Left renal pelvis (tissue), 4 donors: ENCODE results near the gene NMRK2. TPM values are rescaled to one million over a fixed set of nuclear protein-coding genes. Genes with fewer than 3 reads are reported as not detected.

Experiments
- DNase-seq, 4 donors: peaks; one replicate each; pipeline ENCODE4 v3.0.0-alpha.2; 2013; ENCODE audit warnings: low read depth in 4 of 4, low spot score in 3 of 4
- polyA plus RNA-seq, 4 donors: library from polyadenylated mRNA; unstranded; fragments of 120-200 nt; gene quantifications; one replicate each; pipeline ENCODE4 v1.2.1, GENCODE V29; 2013; ENCODE audit not compliant: insufficient read length in 4 of 4

Gene NMRK2
- polyA plus RNA-seq, 4 donors: 0.37 TPM; not detected in 3

DNA sequence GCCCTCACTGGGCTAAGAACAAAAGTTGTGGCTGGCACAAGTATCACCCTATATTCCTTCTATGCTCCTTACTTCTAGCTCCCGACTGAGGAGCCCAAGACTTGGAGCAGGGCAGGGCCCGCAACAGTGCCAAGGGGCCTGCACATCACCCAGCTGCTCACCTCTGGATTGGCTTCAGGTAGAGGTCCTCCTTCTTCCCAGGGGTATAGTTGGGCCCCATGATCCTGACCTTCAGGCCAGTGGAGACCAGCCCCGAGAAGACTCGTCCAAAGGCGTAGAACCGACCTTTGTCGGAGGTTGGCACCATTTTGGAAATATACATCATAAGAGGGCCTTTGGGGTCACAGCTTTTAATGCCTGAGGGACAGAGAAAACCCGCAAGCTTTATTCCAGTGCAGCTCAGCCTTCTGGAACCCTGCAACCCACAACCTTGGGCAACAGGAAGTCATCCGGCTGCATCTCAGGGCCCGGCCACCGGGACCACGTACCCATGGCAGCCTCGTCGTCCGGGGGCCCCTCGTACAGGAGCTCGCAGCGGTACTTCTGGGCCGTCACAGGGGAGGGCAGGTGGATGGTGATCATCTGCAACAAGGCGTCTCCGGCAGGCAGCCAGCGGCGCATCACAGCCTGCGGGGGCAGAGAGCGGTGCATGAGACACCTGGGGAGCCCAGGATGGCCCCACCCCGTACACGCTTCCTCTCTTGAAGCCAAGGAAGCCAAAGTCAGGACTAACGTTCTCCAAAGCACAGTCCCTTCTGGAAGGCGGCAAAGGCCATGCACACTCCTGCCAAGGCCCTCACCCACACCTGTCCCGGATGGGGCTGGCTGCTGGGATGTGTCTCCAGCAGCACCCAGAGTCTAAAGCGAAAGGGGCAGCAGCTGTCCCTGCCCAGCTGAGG, 47.7 kb downstream of the NMRK2 start:
- no peak for DNase-seq

DNA sequence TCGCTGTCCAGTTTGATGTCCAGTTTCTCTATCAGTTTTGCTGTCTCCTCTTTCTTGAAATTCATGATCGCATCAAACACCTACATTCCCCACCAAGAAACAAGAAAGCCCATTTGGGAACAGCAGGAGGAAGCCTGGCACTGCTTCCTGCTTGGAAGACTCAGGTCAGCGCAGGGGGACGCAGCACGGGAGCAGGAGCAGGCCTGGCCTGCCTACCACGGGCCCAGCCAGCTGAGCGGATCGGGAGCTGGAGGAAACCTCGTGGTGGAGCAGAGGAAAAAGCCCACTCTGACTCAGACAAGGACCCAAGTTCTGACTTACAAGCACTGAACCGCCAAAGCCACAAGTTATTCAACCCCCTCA, 48.5 kb downstream of the NMRK2 start:
- no peak for DNase-seq

DNA sequence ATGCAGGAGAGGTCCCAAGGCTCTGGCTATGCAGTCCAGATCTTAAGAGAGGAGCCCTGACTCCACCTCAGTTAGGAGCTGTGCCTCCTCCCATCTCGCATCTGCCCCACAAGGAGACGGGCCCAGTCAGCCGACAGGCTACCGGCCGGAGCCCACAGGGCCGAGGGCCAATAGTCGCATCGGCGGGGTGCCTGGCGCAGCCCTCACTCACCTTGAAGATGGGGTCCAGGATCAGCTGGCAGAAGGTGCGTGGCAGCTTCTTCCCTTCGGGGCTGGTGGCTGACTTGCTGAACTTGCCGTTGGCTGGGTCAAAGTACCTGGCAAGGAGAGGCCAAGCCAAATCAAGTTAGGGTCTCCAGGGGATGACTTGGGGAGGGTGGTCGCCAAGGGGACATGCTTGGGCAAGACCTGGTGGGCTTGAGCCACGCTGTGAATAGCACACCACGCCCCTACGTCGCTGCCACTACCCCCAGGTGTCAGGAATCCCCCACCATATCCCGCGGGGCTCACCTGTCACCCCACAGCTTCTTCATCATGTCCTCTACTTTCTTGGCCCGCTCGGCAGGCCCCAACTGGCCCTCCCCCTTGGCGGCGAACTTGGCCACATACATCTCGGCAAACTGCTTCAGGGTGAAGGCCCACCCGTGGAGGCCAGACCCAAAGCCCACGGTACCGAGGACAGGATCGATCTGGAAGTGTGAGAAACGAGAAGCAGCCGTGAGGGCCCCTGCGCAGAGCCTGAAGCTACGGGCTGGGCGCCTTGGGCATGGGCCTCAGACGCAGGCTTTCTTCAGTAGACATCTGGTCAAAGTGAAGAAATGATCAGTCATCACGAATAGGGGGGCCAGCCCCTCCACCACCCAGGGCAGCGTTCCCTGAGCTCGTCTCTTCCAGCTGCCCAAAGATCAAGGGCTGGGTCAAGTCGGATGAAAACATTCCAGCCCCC, 49.1 kb downstream of the NMRK2 start:
- no peak for DNase-seq

DNA sequence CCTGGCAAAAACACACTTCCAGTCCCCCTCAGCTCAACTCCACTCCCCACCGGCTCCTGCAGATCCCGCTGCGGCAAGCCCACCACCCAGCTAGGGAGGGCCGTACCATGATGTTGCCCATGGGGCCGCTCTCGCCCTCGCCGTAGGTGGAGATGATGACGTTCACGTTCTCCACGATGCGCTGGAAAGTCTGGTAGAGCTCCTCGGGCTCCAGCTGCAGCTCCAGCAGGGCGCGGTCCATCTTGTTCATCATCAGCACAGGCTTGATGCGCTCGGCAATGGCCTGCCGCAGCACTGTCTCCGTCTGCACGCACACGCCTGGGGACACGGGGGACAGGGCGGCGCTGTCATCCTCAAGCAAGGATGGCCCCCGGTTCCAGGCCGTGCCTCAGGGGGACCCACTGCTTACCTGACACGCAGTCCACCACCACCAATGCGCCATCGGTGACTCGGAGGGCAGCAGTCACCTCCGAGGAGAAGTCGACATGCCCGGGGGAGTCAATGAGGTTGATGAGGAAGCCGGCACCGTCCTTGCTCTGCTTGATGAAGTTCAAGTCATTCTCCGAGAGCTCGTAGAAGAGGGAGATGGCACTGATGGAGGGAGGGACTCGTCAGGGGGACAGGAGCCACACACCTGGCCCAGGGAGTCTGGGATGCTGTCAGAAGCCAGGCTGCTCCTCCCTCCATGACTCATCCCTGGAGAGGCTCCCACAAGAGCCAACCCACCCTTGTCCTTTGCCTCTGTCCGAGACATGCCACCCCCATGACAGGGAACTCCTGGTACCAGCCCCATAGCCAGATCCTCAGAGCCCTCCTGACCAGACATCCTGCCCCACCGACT, 50.1 kb downstream of the NMRK2 start:
- no peak for DNase-seq

DNA sequence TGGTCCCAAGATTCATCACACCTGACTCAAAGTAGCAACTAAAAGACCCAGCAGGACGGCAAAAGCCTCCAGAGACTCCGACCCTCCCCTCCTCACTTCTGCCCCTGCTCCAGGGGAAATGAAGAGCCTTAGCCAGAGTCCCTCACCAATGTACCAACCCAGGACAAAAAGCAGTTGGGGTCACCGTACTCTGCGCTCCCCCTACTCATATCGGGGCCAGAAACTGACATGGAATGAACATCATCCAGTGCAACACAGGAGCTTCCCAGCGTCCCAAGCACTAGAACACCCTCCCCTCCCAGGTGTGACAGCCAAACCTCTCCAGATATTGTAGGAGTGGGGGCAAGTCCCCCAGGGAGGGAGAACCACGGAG, 50.7 kb downstream of the NMRK2 start:
- DNase-seq: no peak

DNA sequence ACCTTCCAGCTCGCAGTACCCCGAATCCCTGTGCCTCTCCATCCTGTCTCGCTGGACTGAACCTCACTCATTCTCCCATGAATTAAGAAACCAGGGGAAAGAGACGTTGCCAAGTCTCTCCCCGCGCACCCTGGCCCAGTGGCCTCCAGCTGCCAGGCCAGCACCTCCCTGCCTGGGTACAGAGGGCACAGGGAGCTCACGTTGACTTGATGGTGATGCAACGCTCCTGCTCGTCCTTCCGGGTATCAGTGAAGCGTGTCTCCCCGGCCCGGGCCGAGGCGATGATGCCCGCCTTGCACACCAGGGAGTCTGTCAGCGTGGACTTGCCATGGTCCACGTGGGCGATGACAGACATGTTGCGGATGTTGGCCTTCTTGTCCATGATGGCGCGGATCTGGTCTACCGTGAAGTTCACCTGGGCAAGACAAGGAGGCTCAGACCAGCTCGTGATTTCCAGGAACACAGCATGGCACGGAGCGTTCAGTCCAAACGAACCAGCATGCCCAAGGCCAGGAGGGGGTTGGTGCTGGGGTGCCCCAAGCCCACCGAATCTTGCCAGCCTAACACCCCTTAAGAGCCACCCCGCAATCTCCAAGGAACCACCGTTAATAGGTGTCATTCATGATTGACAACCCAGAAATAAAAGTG, 51.2 kb downstream of the NMRK2 start:
- no peak for DNase-seq

DNA sequence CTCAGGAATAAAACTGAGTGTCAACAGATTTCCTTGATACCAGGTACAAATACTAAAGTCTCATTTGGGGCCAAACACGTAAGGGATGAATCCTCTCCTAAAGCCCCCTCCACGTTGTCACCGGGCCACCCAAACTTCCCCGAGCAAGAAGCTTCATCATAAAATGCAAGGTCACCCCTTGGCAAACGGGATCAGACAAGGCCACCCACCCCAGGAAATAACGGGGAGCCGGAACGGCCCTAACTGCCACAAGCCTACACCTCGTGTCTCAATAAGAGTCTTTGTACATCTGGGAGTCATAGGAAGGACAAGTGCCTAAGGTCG, 51.7 kb downstream of the NMRK2 start:
- no peak for DNase-seq

DNA sequence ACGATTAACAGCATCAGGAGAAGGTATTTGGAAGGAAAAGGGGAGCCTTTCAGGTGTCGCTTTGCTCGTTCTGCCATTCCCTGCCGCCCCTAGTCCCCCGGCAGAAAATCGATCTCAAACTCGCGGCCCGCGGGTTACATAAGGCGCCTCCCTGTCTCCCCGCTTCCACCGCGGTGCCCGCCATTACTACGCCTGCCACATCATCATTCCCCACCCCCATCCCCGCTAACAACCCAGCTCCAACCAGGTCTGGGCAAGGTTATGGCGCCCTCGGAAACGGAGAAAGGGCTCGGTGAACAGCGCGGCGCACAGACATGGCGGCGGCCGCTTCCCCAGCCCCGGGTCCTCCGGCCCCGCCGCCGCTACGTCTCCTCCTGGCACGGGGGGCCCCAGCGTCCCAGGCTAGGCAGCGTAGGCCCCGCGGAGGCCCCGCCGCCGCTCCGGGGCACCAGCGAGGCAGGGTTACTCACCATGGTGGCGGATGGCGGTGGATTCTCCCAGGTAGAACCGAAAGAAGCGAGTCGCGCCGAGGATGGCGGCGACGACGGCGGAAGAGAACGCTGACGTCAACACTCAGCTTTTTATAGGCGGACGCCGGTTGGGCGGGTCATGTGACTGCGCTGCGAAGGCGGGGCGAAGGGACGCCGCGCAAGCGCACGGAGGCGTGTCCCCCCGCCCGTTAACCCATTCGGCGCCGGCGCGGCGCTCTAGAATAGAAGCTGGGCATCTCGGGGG, 52.2 kb downstream of the NMRK2 start, which contains the start of gene EEF2:
Gene EEF2, minus strand, starts transcription at position 556 of the 735 bp plus-strand sequence. Its CDS starts 83 bp downstream, at position 473.
- DNase-seq: peak; percentile 79 to 89 (median 84)

DNA sequence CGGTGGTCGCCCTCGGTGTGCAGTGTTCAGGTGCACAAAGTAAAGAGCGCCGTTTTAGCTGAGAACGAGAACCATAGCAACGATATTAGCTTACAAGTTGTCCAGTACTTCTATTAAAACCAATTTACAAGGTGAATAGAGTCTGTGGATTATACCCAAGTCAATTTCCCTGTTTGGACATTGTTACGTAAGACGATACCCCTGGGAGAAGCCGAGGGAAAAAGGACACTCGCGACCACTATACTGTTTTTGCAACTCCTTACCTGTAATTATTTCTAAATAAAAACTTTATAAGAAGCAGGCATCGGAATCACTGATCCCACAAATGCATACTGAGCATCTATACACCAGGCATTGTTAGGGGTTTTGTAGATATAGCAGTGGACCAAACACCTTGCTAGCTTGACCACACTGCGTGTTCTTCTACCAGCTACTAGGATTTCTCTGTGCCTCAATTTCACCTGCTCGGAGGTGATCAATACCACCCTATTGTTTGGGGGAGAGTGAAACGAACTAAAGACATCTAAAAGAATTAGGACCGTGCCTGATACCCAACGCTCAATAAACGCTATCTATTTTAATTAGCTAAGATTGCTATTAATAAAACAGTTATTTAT, 52.9 kb downstream of the NMRK2 start:
- DNase-seq: no peak

DNA sequence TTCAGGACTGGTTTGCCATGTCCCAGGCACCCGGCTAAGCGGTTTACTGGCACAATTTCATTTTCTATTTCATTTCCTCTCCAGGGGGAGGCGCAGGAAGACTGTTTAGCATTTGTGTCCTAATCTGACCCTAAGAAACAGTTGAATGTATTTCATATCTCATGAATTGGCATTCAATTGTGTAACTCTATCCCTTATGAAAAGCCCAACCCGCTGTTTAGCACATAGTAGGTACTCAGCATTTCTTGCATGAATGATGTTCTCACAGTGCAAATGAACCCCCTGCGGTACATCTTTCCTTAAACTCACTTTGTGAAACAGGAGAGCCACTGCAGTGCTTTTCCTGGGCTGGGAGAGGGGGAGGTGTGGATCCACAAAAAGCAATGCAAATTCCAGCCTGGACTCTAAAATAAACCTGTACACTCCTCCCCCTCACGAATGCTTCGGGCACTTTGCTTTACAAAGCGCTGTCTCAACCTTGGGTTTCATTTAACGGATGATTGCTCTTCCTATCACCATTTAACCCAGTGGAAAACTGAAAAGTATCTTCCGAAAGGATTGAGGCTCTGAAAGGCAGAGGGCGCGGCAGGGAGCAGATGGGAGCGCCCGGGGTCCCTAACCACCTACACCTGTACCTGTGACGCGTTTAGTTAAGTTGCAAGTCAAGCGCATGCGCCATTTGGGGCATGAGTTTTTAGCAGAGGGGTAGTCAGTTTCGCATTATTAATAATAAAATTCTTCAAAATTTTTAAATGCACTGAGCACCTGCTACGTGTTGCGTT, 53.6 kb downstream of the NMRK2 start:
- DNase-seq: peak in 1 of 4 donors; percentile 73

DNA sequence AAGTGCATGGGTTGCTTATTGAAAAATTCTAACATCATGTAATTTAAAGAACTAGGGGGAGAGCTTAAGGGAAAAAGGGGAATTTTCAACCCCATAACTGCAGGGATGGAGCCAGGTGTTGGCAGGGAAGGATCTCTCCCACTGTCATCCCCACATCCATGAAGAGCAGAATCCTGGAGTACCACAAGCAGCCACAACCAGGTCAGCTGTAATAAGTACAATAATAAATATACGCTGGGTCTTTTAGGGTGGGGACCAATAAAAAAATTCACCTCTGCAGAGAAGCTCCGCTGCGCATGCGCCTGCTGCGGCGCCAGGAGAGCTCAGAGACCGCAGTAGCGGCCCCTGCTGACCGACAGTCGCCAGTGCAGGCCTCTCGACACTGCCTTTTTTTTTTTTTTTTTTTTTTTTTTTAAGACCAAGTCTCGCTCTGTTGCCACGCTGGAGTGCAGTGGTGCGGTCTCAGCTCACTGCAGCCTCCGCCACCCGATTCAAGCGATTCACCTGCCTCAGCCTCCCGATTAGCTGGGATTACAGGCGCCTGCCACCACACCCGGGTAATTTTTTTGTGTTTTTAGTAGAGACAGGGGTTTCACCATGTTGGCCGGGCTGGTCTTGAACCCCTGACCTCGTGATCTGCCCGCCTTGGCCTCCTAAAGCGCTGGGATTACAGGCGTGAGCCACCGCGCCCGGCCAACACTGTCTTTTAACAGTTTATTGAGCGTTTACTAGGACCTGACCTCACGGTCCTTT, 54.9 kb downstream of the NMRK2 start:
- DNase-seq: peak in 2 of 4 donors; percentile 65 to 71

DNA sequence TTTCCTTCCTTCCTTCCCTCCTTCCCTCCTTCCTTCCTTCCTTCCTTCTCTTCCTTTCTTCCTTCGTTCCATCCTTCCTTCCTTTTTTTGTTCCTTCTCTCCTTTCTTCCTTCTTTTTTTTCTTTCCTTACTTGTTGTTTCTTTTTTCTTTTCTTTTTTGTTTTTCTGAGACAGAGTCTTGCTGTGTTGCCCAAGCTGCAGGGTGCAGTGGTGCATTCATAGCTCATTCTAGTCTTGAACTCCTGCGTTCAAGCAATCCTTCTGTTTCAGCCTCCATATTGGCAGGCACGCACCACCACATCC, 57.9 kb downstream of the NMRK2 start:
- no peak for DNase-seq

Other genes with a start within 250 kb of the NMRK2 start
- gene PIP5K1C, start 232.6 kb upstream of the NMRK2 start, polyA plus RNA-seq: 10 to 100 TPM; 20.3 to 33.2 (median 23.5) TPM
- 10 to 100 TPM in 2 of 4 donors, 1 to 10 TPM in 1, under 1 TPM in 1; 0.89 to 17.2 (median 8.7) TPM for gene TJP3, start 224.7 kb upstream of the NMRK2 start, polyA plus RNA-seq
- gene APBA3, start 171.4 kb upstream of the NMRK2 start, polyA plus RNA-seq: 10 to 100 TPM in 3 of 4 donors, 1 to 10 TPM in 1; 9.9 to 26.9 (median 14.6) TPM
- gene MRPL54, start 170.4 kb upstream of the NMRK2 start, polyA plus RNA-seq: 10 to 100 TPM; 25.2 to 41.8 (median 31.3) TPM
- under 1 TPM in 1 of 4 donors, not detected in 3; 0.20 TPM for gene RAX2, start 160.8 kb upstream of the NMRK2 start, polyA plus RNA-seq
- 1 to 10 TPM in 3 of 4 donors, under 1 TPM in 1; 0.57 to 1.6 (median 1.4) TPM for gene MATK, start 146.7 kb upstream of the NMRK2 start, polyA plus RNA-seq
- gene ZFR2, start 64.0 kb upstream of the NMRK2 start, polyA plus RNA-seq: 1 to 10 TPM; 1.3 to 2.9 (median 2.0) TPM
- under 1 TPM; 0.30 to 0.76 (median 0.47) TPM for gene ATCAY, start 52.4 kb upstream of the NMRK2 start, polyA plus RNA-seq
- gene DAPK3, start 38.0 kb downstream of the NMRK2 start, polyA plus RNA-seq: 10 to 100 TPM; 36.6 to 48.0 (median 40.4) TPM
- 1,000 to 10,000 TPM; 1,527 to 1,864 (median 1,619) TPM for gene EEF2, start 52.4 kb downstream of the NMRK2 start, polyA plus RNA-seq
- gene PIAS4, start 74.7 kb downstream of the NMRK2 start, polyA plus RNA-seq: 10 to 100 TPM; 25.4 to 37.8 (median 34.0) TPM
- gene ZBTB7A, start 133.8 kb downstream of the NMRK2 start, polyA plus RNA-seq: 10 to 100 TPM in 1 of 4 donors, 1 to 10 TPM in 3; 7.3 to 14.7 (median 8.5) TPM
- 100 to 1,000 TPM in 2 of 4 donors, 10 to 100 TPM in 2; 92.8 to 140 (median 98.7) TPM for gene MAP2K2, start 191.1 kb downstream of the NMRK2 start, polyA plus RNA-seq
- 1 to 10 TPM in 2 of 4 donors, under 1 TPM in 2; 0.37 to 1.2 (median 0.79) TPM for gene CREB3L3, start 220.6 kb downstream of the NMRK2 start, polyA plus RNA-seq
- 10 to 100 TPM; 13.9 to 25.3 (median 17.9) TPM for gene SIRT6, start 249.5 kb downstream of the NMRK2 start, polyA plus RNA-seq
- gene ANKRD24, start 249.6 kb downstream of the NMRK2 start, polyA plus RNA-seq: 1 to 10 TPM in 3 of 4 donors, under 1 TPM in 1; 0.83 to 2.0 (median 1.4) TPM